HG03354 (cell line): ENCODE measurements around the gene MOCOS.

Source experiments
- ATAC-seq: cut with Tn5 transposase; IDR thresholded peaks from one replicate; pipeline ENCODE4 v1.9.1; 2021; ENCODE audit warnings: mild to moderate bottlenecking; ENCODE audit not compliant: unreplicated experiment, poor library complexity, severe bottlenecking

The MOCOS gene

GRCh38 chr18:36176177-36176584 lies 11.1 kb upstream of the MOCOS start:
- no peak for ATAC-seq

- ATAC-seq: no peak
These were observed 10.6 kb upstream of the MOCOS start for GRCh38 chr18:36176711-36177110.

GRCh38 chr18:36177913-36178312 lies 9.4 kb upstream of the MOCOS start:
- no peak for ATAC-seq

GRCh38 chr18:36179562-36180355 lies 7.5 kb upstream of the MOCOS start:
- ATAC-seq: no peak

GRCh38 chr18:36181441-36181840 lies 5.9 kb upstream of the MOCOS start:
- ATAC-seq: no peak

GRCh38 chr18:36181898-36182506 lies 5.3 kb upstream of the MOCOS start:
- ATAC-seq: no peak

GRCh38 chr18:36183033-36183432 lies 4.3 kb upstream of the MOCOS start:
- ATAC-seq: no peak

GRCh38 chr18:36183987-36184386 lies 3.3 kb upstream of the MOCOS start:
- ATAC-seq: no peak

- ATAC-seq: peak; percentile 52
These were observed 2.1 kb upstream of the MOCOS start for GRCh38 chr18:36185157-36185556.

GRCh38 chr18:36185901-36186460 lies 1.3 kb upstream of the MOCOS start:
- no peak for ATAC-seq

GRCh38 chr18:36186461-36187192 lies 670 bp upstream of the MOCOS start:
- no peak for ATAC-seq

- no peak for ATAC-seq
These were observed 777 bp downstream of the MOCOS start for GRCh38 chr18:36187826-36188721.

- no peak for ATAC-seq
These were observed 1.6 kb downstream of the MOCOS start for GRCh38 chr18:36188916-36189315.

GRCh38 chr18:36189486-36189885 lies 2.2 kb downstream of the MOCOS start:
- ATAC-seq: no peak

- no peak for ATAC-seq
These were observed 4.0 kb downstream of the MOCOS start for GRCh38 chr18:36191286-36191685.

GRCh38 chr18:36191711-36192110 lies 4.4 kb downstream of the MOCOS start:
- ATAC-seq: no peak

GRCh38 chr18:36194600-36195315 lies 7.5 kb downstream of the MOCOS start:
- no peak for ATAC-seq

GRCh38 chr18:36195427-36196122 lies 8.3 kb downstream of the MOCOS start:
- no peak for ATAC-seq
